AG04450 (cell line): ENCODE measurements around the gene PTPN18. TPM values are rescaled to one million over a fixed set of nuclear protein-coding genes. Genes with fewer than 3 reads are reported as not detected.
A peak's percentile ranks its signal among the peaks of the same experiment; 100 is the strongest.

Source experiments
- CTCF ChIA-PET: fragments of 300-600, 350-600 bp; formaldehyde crosslinking; extraction: SDS; loops from one replicate; lab custom pipeline; 2022; ENCODE audit warnings: antibody characterized with exemption, inconsistent platforms; lab: Charles Lee
- POLR2A ChIA-PET: fragments of 350-600 bp; formaldehyde crosslinking; extraction: SDS; loops from one replicate; lab custom pipeline; 2021; ENCODE audit warnings: antibody characterized with exemption, inconsistent platforms; lab: Yijun Ruan, JAX
- DNase-seq: peaks from one replicate; pipeline ENCODE4 v3.0.0-alpha.2; 2011; ENCODE audit warnings: low read depth, low spot score
- H3K27ac ChIP-seq: one replicate; pipeline ENCODE4 v1.5.1; 2012; ENCODE audit warnings: low read depth, low read length, control low read depth
- H3K27me3 ChIP-seq: one replicate; pipeline ENCODE4 v1.6.0; 2012; ENCODE audit warnings: low read length; ENCODE audit not compliant: control insufficient read depth, insufficient read depth
- H3K4me3 ChIP-seq: 2 replicates; pipeline ENCODE4 v1.5.1; 2011; ENCODE audit warnings: mild to moderate bottlenecking, low read depth, low read length, control low read depth
- H3K9me3 ChIP-seq: 2 replicates; pipeline ENCODE4 v1.5.1; 2012; ENCODE audit warnings: low read length; ENCODE audit not compliant: control insufficient read depth, insufficient read depth
- CTCF ChIP-seq: IDR thresholded peaks from 2 replicates; pipeline ENCODE4 v1.5.1; 2011; ENCODE audit warnings: low read depth, low read length, control low read depth, inconsistent platforms
- polyA plus RNA-seq: library from polyadenylated mRNA; depleted of rRNA; stranded (reverse); fragments of >200 nt; gene quantifications from 2 replicates; pipeline ENCODE4 v1.2.3, GENCODE V29; 2011

The PTPN18 gene
- polyA plus RNA-seq, 1 experiment, result 10.1 TPM

GRCh38 chr2:130374587-130375290 is 18.9 kb downstream of the PTPN18 start:
- Histone ChIP-seq H3K9me3 (no peaks in the 10 kb centered on the region; the same call in 1 of the 2 replicates), H3K27ac (no peak overlapping the region), H3K27me3 (no peaks in the 10 kb centered on the region), H3K4me3 (no peak overlapping the region)
- CTCF ChIA-PET, result interaction anchor here (2.2 to 2.3 kb wide), 2 partner anchors 10 to 41 kb away, joined by 17 to 20 read pairs; no protein-coding TSS in a partner anchor
- no peak for DNase-seq
- POLR2A ChIA-PET, result interaction anchor here (1.1 kb wide), 1 partner anchor 32 kb away, joined by 4 read pairs; the partner anchor contains the start of gene IMP4
- no peak for TF ChIP-seq CTCF

DNA sequence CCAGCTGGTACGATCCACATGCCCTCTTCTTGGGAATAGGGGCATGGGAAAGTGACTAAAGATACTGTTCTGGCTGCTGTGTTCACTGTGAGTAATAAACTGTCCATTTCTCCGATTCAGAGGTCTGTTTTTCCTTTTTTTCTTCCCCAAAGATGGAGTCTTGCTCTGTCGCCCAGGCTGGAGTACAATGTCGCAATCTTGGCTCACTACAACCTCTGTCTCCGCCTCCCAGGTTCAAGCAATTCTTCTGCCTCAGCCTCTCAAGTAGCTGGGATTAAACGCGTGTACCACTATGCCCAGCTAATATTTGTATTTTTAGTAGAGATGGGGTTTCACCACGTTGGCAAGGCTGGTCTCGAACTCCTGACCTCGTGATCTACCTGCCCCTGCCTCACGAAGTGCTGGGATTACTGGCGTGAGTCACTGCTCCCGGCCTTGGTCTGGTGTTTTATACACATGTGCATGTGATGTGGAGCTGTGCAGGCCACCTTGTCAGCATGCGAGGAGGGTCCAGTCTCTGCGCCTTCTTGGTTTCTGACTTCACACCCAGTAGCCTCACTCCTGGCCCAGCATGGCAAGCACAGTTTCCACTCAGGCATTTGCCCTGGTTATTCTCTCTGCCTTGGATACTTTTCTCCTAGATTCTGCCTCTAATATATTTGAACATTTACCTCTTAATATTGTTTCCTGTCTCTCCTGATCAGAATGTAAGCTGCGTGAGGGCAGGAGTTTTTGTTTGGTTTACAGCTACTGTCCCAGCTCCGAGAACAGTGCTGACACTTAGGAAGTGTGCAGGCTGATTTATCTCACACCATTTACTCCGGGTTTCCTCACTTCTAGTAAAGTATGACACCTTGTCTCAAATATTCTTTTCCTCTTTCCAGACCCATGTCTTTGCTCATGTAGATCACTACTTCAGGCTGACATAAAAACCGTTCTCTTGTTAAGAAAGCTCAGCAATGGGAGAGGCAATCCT is 19.7 kb downstream of the PTPN18 start:
- CTCF ChIA-PET, result no interaction called here
- Histone ChIP-seq H3K9me3 (no peaks in the 10 kb centered on the region; the same call in 1 of the 2 replicates), H3K4me3 (no peak overlapping the region), H3K27me3 (no peaks in the 10 kb centered on the region), H3K27ac (no peak overlapping the region)
- no peak for TF ChIP-seq CTCF
- POLR2A ChIA-PET, result no interaction called here
- no peak for DNase-seq

DNA sequence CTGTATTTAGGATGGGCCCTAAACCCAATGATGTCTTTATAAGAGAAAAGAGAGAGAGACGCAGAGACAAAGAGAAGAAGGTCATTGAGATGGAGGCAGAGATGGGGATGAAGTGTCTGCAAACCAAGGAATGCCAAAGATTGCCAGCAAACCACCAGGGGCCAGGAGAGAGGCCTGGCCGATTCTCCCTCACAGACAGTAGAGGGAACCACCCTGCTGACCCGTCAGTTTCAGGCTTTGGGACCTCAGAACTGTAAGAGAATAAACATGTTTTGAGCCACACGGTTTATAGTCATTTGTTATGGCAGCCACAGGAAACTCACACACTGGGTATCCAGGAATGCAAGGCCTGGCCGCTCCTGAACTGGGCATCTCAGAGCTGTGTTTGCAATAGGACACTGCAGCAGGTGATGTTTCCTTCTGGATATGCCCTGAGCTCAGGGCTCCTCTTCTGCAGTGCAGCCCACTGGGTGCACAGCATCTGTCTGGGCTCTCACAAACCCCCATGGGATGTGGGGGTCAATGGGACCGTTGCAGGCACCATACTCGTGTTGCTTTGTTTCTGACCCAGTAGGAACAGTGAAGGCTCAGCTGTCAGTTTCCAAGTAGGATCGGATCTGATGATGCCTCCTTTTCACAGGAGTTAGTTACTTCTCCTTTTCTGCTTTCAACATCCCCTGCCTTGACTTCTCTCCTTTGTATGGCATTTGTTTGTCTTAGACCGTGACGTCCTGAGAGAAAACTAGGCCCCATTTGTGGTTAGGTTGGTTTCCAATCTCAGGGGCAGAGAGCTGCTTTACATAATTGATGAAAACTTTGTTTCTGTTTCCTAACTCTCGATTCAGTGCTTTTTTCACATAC is 20.8 kb downstream of the PTPN18 start:
- no peaks in the 10 kb centered on the region; the same call in 1 of the 2 replicates for H3K9me3 ChIP-seq
- ChIA-PET CTCF (interaction anchor here (1.0 to 2.7 kb wide), 2 partner anchors 15 to 21 kb away, joined by 3 to 11 read pairs; partner anchors contain the start of gene PTPN18), POLR2A (interaction anchor here (1.2 kb wide), 1 partner anchor 21 kb away, joined by 3 read pairs; the partner anchor contains the start of gene PTPN18)
- H3K4me3 ChIP-seq, result no peak overlapping the region
- no peak overlapping the region for H3K27ac ChIP-seq
- TF ChIP-seq CTCF, result peak; percentile 3; the same call in 1 of the 2 replicates
- H3K27me3 ChIP-seq, result no peaks in the 10 kb centered on the region
- no peak for DNase-seq

DNA sequence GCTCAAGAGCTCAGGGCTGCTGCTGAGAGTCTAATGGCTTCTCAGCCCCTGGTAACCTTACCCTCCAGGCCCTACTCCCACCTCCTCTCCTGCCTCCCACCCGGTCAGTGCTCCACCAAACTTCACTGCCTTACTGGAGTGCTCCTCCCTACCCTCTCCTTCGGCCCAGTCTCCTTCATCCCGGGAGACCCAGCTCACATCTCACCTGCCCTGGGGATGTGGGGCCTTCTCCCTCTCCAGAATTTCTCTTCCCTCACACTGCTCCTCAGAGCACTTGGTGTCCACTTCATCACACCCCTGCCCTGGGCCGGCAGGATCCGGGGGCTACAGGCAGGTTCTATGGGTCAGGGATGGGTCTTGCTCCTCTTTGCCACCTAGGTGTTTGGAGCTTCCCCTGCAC is 21.6 kb downstream of the PTPN18 start:
- POLR2A ChIA-PET, result interaction anchor here (1.2 kb wide), 1 partner anchor 22 kb away, joined by 3 read pairs; the partner anchor contains the start of gene PTPN18
- DNase-seq, result no peak
- TF ChIP-seq CTCF, result no peak
- CTCF ChIA-PET, result interaction anchor here (2.7 kb wide), 1 partner anchor 21 kb away, joined by 11 read pairs; the partner anchor contains the start of gene PTPN18
- Histone ChIP-seq H3K4me3 (no peak overlapping the region), H3K27me3 (no peaks in the 10 kb centered on the region), H3K9me3 (no peaks in the 10 kb centered on the region; the same call in 1 of the 2 replicates), H3K27ac (no peak overlapping the region)
